Epithelial cell of proximal tubule (primary cell): Measurements from ENCODE around the gene HBS1L. TPM values are rescaled to one million over a fixed set of nuclear protein-coding genes. Genes with fewer than 3 reads are reported as not detected.

Experiments used
- DNase-seq: peaks from one replicate; pipeline ENCODE4 v3.0.0-alpha.2; 2011; ENCODE audit warnings: low read depth
- H3K4me3 ChIP-seq: 2 replicates; pipeline ENCODE4 v1.5.1; 2011; ENCODE audit warnings: low read depth, mild to moderate bottlenecking, low read length
- total RNA-seq: library from RNA; depleted of rRNA; stranded (reverse); fragments of >200 nt; gene quantifications from 2 replicates; pipeline ENCODE4 v1.2.3, GENCODE V29; 2015
- TF ChIP-seq, protein P1 (sequence below): conservative IDR thresholded peaks from 2 replicates; pipeline ENCODE4 v1.5.1; 2012; ENCODE audit warnings: low read depth, mild to moderate bottlenecking, low read length

HBS1L gene
- total RNA-seq, 1 donor from 2014 or later: 91.7 TPM

GRCh38 chr6:135033238-135033637, 21.4 kb downstream of the HBS1L start:
- TF ChIP-seq, protein P1, sequence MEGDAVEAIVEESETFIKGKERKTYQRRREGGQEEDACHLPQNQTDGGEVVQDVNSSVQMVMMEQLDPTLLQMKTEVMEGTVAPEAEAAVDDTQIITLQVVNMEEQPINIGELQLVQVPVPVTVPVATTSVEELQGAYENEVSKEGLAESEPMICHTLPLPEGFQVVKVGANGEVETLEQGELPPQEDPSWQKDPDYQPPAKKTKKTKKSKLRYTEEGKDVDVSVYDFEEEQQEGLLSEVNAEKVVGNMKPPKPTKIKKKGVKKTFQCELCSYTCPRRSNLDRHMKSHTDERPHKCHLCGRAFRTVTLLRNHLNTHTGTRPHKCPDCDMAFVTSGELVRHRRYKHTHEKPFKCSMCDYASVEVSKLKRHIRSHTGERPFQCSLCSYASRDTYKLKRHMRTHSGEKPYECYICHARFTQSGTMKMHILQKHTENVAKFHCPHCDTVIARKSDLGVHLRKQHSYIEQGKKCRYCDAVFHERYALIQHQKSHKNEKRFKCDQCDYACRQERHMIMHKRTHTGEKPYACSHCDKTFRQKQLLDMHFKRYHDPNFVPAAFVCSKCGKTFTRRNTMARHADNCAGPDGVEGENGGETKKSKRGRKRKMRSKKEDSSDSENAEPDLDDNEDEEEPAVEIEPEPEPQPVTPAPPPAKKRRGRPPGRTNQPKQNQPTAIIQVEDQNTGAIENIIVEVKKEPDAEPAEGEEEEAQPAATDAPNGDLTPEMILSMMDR: no peak
- no peak overlapping the region for H3K4me3 ChIP-seq
- DNase-seq: no peak

GRCh38 chr6:135030532-135031178, 24.0 kb downstream of the HBS1L start:
- TF ChIP-seq, protein P1: no peak
- no peak for DNase-seq
- H3K4me3 ChIP-seq: no peak overlapping the region

DNA sequence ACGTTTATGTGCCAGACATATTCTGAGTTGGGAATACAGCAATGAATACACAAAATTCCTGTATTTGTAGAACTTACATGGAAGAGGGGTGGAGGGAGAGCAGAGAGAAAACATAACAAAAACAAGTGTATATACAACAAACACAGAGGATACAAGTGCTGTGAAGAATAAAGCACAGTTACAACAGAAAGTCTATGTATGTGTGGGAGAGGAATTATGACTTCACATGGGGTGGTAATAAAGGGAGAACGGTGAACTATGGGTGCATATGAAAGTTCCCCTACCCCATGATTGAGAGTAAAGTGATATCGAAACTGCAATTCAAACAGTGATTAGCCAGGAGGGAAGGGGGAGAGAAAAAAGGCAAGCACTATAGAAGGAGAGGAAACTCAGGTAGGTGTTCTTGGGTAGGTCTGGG, 24.6 kb downstream of the HBS1L start:
- TF ChIP-seq, protein P1: no peak
- DNase-seq: no peak

DNA sequence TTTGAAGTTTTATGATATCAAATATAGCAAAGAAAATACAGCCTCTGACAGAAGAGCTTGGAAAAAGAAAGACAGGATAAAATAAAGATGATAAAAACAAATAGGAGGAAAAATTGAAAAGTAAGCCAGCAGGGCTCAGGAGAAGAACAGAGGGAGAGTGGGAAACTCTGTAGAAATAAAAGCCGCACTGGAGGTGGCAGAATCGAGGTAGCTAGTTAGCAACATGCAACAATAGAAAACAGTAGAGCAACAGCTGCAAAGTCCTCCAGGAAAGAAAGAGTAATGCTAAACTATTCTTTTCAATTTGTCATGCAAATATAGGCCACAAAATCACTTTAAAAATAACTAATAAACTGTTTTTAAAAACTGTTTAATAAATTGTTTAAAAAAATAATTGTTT, 28.8 kb downstream of the HBS1L start:
- DNase-seq: no peak
- no peak overlapping the region for H3K4me3 ChIP-seq
- TF ChIP-seq, protein P1: no peak

More for the DNA sequence above, 24.6 kb downstream of the HBS1L start:
- H3K4me3 ChIP-seq: no peak overlapping the region

- TF ChIP-seq, protein P1: no peak
- no peak for DNase-seq
Measured at GRCh38 chr6:135025175-135025574, 29.4 kb downstream of the HBS1L start.

GRCh38 chr6:135022050-135022697, 32.4 kb downstream of the HBS1L start:
- DNase-seq: no peak
- TF ChIP-seq, protein P1: no peak
- no peak overlapping the region for H3K4me3 ChIP-seq

More at GRCh38 chr6:135025175-135025574, 29.4 kb downstream of the HBS1L start:
- H3K4me3 ChIP-seq: no peak overlapping the region
